ENCODE results near the gene SMC1A.
"Not testable (repeated sequence)": the region's sequence is repeated elsewhere in the genome, so short reads cannot be mapped to it uniquely, and the experiment has no call there.

SMC1A gene

DNA sequence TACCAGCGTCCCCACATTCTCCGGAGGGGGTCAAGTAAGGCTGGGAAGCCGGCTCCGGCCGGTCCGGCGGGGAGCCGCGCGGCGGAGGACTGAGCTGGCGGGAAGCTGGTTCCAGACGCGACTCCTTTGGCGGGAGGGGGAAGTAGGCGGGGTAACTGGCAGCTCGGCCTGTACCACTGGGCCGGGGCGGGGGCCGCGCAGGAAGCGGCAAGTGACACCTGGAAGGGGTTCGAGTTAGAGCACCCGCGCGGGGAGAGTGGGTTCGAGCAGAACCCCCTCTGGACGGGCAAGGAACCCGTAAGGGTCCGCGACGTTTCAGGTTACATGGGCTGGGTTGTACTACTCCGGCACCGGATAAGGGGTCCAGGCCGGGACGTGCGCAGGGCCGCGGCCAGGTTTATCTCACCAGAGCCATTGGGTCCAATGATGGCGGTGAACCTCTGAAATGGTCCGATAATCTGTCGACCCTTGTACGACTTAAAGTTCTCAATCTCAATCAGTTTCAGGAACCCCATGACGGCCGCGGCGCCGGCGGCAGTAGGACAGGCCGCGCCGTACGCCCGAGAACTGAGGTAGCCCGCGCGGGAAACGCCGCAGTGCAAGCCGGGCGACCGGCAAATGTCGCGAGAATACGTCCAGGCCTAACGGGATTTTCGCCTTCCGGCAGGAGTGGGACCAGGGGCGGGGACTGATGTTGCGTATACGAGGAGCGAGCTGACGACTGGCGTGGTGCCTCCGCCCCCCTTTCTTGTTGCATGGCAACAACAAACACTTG is at the start of gene SMC1A:
TSS of gene SMC1A (minus strand) at position 569 of the 775 bp plus-strand sequence. CDS start at position 515, 54 bp downstream.
- DNase-seq = peak; percentile 87 to 100 (median 98)
- intact Hi-C loops (cut with DNase I) = no loop called here

DNA sequence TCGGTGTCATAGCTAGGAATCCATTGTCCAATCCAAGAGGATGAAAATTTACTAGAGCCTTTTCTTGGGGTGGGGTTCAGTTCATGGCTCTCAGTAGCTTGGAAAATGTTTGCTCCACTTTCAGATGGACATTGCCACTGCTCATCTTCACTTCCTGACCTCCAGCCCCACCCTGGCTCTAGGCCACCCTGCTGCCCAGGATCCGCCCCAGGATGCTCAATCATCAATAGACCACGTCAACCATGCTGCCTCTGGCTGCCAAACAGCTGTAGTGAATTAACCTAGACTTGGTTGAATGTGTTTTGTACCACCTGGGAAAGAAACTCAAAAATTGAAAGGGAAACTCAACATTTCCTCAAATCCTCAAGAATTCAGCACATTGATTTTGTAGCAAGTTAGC is 48.9 kb upstream of the SMC1A start:
- intact Hi-C loops (cut with DNase I) = no loop called here
- DNase-seq = no peak

GRCh38 chrX:53468659-53469058 is 46.2 kb upstream of the SMC1A start:
- intact Hi-C loops (cut with DNase I); DNase-seq: not testable (repeated sequence)

GRCh38 chrX:53458082-53458481 is 35.6 kb upstream of the SMC1A start:
- intact Hi-C loops (cut with DNase I) = no loop called here
- no peak for DNase-seq

GRCh38 chrX:53456254-53456653 is 33.8 kb upstream of the SMC1A start:
- intact Hi-C loops (cut with DNase I) = no loop called here
- DNase-seq = no peak

DNA sequence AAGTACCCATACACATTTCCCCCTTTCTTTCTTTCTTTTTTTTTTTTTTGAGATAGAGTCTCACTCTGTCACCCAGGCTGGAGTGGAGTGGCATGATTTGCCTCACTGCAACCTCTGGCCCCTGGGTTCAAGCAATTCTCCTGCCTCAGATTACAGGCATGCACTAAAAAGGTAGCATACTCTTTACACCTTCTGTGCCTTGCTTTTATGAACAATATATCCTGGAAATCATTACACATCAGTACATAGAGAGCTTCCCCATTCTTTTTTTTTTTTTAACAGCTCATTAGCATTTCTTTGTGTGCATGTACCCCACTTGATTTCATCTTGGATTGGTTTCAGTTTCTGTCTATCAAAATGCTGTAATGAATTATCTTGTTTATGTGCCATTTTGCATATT is 30.4 kb upstream of the SMC1A start:
- no peak for DNase-seq
- intact Hi-C loops (cut with DNase I) = no loop called here

GRCh38 chrX:53449632-53450031 is 27.2 kb upstream of the SMC1A start:
- intact Hi-C loops (cut with DNase I) = no loop called here
- no peak for DNase-seq

DNA sequence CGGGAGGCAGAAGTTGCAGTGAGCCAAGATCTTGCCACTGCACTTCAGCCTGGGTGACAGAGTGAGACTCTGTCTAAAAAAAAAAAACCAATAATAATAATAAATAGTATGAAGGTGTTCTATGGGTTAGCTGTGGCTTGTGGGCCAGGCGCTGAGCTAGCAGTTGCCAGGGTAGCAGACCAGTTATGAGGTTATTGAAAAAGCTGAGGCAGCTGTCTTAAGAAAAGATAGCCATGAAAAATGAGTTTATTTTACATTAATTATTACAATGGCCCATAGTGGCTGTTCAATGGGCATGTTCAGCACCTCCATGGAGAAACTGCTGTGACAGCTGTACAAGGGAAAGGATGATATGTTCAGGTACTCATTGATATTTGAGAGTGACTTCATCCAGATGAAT is 25.0 kb upstream of the SMC1A start:
- intact Hi-C loops (cut with DNase I) = no loop called here

GRCh38 chrX:53445977-53446376 is 23.5 kb upstream of the SMC1A start:
- intact Hi-C loops (cut with DNase I) = no loop called here
- DNase-seq = peak in 4 of 10 donors; percentile 32 to 89 (median 55)

More for the DNA sequence above, 25.0 kb upstream of the SMC1A start:
- no peak for DNase-seq

- intact Hi-C loops (cut with DNase I) = no loop called here
- no peak for DNase-seq
These were observed 19.8 kb upstream of the SMC1A start for GRCh38 chrX:53442322-53442631.

DNA sequence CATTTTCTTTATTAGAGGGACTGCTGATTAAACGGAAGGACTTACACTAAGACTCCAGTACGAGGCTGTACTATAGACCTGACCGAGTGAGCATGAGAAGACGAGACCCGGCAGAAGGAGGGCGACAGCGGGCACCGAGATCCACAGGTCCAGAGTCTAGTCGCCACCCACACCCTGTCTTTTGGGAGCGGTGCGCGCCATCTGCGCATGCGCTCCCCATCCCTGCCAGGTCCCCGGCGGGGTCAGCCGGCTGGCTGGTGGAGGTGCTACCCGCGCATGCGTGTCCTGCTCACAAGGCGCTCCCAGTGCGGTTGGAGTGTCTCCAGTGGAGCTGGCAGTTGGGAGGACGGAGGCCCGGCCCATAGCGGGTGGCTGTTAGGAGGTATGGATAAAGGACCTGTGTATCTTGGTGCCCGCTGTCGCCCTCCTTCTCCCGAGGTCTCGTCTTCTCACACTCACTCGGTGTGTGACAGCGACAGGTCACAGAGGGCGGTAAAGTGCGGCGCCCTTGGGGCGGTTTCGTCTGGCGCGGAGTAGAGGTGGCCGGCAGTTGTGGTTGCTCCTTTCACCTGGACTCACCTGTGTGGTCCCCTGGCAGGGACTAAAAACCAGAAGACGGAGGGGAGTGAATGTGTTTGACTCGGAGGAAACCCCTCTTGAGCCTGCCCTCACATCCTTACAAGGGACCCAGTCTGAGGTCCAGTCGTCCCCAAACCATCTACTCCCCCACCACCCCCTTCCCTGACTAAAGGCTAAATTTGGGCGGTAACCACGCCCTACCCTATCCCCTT is 19.3 kb upstream of the SMC1A start:
- DNase-seq = peak; percentile 46 to 96 (median 68)
- intact Hi-C loops (cut with DNase I) = no loop called here

DNA sequence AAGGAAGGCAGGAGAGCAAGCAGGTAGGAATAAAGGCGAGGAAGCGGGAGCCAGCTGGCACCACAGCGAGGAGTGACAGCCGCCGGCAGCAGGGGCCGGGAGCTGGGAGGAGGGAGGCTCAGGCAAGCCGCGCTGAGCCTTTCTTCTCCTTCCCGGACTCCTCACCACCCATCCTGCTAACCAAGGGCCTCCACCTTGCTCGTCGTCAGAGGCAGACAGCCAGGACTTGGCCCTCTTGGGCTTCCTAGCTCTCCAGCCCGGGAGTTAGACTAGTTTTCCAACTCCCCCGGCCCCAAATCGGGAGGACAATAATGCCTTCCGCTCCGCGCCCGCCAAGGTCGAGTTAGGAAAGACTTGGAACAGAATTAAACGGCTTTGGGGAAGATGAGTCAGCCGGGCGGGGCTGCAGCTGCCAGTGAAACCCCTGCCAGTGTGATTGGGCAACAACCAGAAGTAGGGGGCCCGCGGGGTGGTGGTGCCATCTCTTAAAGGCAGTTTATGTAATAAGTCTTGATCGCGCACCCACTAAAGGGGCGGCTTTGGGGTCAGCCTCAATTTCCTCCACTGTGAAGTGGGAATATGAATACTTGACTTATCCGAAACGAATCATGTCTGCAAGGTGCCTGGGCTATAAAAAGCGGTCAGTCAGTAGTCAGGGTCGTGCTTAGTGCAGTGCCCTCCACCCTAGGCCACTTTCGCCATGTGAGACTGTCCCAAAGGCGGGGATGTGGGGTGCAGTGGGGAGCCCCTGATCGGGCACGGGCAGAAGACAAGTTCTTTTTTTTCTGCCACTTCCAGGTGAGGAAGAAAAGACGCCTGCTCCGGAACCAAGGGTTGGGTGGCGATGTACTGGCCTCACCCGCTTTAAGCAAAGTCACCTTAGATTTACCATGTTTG is 18.4 kb upstream of the SMC1A start:
- peak in 7 of 10 donors; percentile 6 to 89 (median 22) for DNase-seq
- intact Hi-C loops (cut with DNase I) = no loop called here

GRCh38 chrX:53440101-53440500 is 17.6 kb upstream of the SMC1A start:
- DNase-seq = no peak
- intact Hi-C loops (cut with DNase I) = no loop called here

- DNase-seq = no peak
- intact Hi-C loops (cut with DNase I) = loop anchor here (5.0 kb wide), 1 partner anchor 127 kb away; no protein-coding TSS in a partner anchor
These were observed 16.4 kb upstream of the SMC1A start for GRCh38 chrX:53438832-53439230.

- intact Hi-C loops (cut with DNase I) = loop anchor here (5.0 kb wide), 1 partner anchor 126 kb away; no protein-coding TSS in a partner anchor
These were observed 15.8 kb upstream of the SMC1A start for GRCh38 chrX:53438174-53438831.

DNA sequence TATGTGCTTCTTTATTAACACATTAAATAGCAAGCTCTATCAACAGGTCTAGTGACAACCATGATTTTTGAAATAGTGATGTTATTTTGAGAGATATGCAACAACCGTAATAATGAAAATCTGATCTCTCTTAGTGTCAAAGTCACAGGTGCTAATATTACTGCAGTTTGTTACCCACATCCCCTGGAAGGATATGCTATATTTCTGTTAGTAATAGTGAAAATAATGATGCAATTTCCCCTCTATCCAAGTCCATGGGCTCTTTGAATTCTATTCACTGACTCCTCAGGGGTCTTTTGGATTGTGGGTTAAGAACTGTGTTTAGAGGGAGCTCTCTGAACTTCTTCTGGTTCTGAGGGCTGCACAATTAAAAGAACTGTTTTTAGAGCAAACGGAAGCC is 14.8 kb upstream of the SMC1A start:
- no peak for DNase-seq
- intact Hi-C loops (cut with DNase I) = loop anchor here (5.0 kb wide), 1 partner anchor 125 kb away; no protein-coding TSS in a partner anchor

More at GRCh38 chrX:53438174-53438831, 15.8 kb upstream of the SMC1A start:
- DNase-seq = no peak

DNA sequence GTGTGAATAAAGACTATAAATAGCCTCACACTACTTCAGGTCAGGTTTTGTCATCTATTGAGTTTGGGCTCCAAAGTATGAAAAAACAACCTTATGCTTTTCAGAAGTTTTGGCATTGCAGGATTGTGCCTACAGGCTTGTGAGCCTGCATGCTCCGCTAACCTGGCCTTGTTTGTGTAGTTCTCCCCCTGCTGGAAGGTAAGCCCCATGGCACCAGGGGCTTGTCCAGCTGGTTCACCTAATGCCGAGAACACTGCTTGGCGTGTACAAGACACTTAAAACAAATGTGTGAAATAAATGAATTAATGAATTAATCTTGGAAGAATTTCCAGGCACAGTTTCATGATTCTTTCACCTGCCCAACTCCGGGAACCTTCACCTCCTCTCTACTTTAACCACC is 13.5 kb upstream of the SMC1A start:
- intact Hi-C loops (cut with DNase I) = loop anchor here (5.0 kb wide), 1 partner anchor 124 kb away; no protein-coding TSS in a partner anchor
- DNase-seq = peak in 6 of 10 donors; percentile 14 to 91 (median 42)

GRCh38 chrX:53433651-53434639 is 11.5 kb upstream of the SMC1A start, which contains the start of gene HSD17B10:
Gene HSD17B10 (minus strand): TSS chrX:53434370. CDS start chrX:53434345, 25 bp downstream.
- intact Hi-C loops (cut with DNase I) = no loop called here
- DNase-seq = peak; percentile 77 to 98 (median 86)

- DNase-seq = peak in 1 of 10 donors; percentile 36
- intact Hi-C loops (cut with DNase I) = no loop called here
These were observed 7.8 kb upstream of the SMC1A start for GRCh38 chrX:53430231-53430630.
